Lung (tissue), 12 donors: ENCODE results near the gene HOXB5. TPM values are rescaled to one million over a fixed set of nuclear protein-coding genes. Genes with fewer than 3 reads are reported as not detected.

Experiments used
- ATAC-seq: fragments of 200-7000 bp; cut with Tn5 transposase; one replicate; pipeline ENCODE4 v1.9.1; 2020; ENCODE audit warnings: moderate number of reproducible peaks; ENCODE audit not compliant: insufficient read depth, low FRiP score
- DNase-seq, 3 donors: peaks; one replicate each; pipeline ENCODE4 v3.0.0-alpha.2; 2013 to 2017
- H3K27ac ChIP-seq, 2 donors: one replicate each; pipeline ENCODE4 v1.5.1; 2013; ENCODE audit warnings: mild to moderate bottlenecking in 2 of 2, moderate library complexity in 2 of 2, control low read depth in 1 of 2, inconsistent platforms in 1 of 2, low read depth in 1 of 2, low read length in 1 of 2
- H3K27me3 ChIP-seq, 3 donors: one replicate each; pipeline ENCODE4 v1.5.1; 2013; ENCODE audit warnings: low read length in 2 of 3; ENCODE audit not compliant: control insufficient read depth in 3 of 3, insufficient read depth in 3 of 3
- H3K36me3 ChIP-seq, 4 donors: one replicate each; pipeline ENCODE4 v1.5.1; 2013; ENCODE audit warnings: low read length in 4 of 4, mild to moderate bottlenecking in 1 of 4, moderate library complexity in 1 of 4; ENCODE audit not compliant: control insufficient read depth in 4 of 4, insufficient read depth in 4 of 4
- H3K4me1 ChIP-seq, 5 donors: one replicate each; pipeline ENCODE4 v1.5.1; 2013; ENCODE audit warnings: low read length in 5 of 5, mild to moderate bottlenecking in 2 of 5, moderate library complexity in 1 of 5; ENCODE audit not compliant: control insufficient read depth in 5 of 5, insufficient read depth in 5 of 5
- H3K4me3 ChIP-seq: one replicate; pipeline ENCODE4 v1.5.1; 2013; ENCODE audit warnings: mild to moderate bottlenecking, control low read depth, moderate library complexity
- H3K9ac ChIP-seq, 2 donors: one replicate each; pipeline ENCODE4 v1.5.1; 2013; ENCODE audit warnings: low read length in 2 of 2, control low read depth in 1 of 2; ENCODE audit not compliant: insufficient read depth in 1 of 2
- H3K9me3 ChIP-seq, 4 donors: one replicate each; pipeline ENCODE4 v1.5.1; 2013; ENCODE audit warnings: low read length in 3 of 4, mild to moderate bottlenecking in 1 of 4, moderate library complexity in 1 of 4; ENCODE audit not compliant: control insufficient read depth in 4 of 4, insufficient read depth in 3 of 4
- WGBS, 2 donors: extraction: QIAGEN DNeasy Blood & Tissue Kit; methylation state at CpG; one replicate each; pipeline ENCODE4 v1.1.7; 2013; 5-methylcytosine and 5-hydroxymethylcytosine counted together
- polyA plus RNA-seq, 2 donors: library from polyadenylated mRNA; stranded (reverse); fragments of 200-250 nt; gene quantifications; one replicate each; pipeline ENCODE4 v1.2.1, GENCODE V29; 2013
- total RNA-seq, 2 donors: library from RNA; depleted of rRNA in 1 of 2; stranded (reverse); fragments of >200 nt in 1 of 2; gene quantifications; one replicate each; pipeline ENCODE4 v1.2.1, GENCODE V29; 2014 to 2021
- TF ChIP-seq, protein P1 (sequence below): IDR thresholded peaks from 2 replicates; pipeline ENCODE4 v1.5.1; 2012; ENCODE audit warnings: mild to moderate bottlenecking; ENCODE audit errors: control extremely low read depth, extremely low read depth
- donor health status: control.
- donor health status: control.
- donor health status: Bipolar disorder and iron deficiency.
- donor health status: healthy.
- donor health status: DM: yes; HTN: yes; CAD: no.

The HOXB5 gene
- total and polyA plus RNA-seq, 4 donors: 1.8 to 2.9 (median 2.2) TPM

GRCh38 chr17:48611681-48612455 lies 18.3 kb upstream of the HOXB5 start:
- WGBS, 2 donors: 3 to 7% methylated on average over 35 to 36 of the region's 36 CpGs
- no peak for ATAC-seq
- Histone ChIP-seq H3K27me3 (peaks cover 7 to 77% (median 53%) of the 10 kb centered on the region in 3 donors), H3K27ac (no peak overlapping the region), H3K9me3 (peaks cover 0 to 2% (median 0%) of the 10 kb centered on the region in 4 donors), H3K4me3 (no peak overlapping the region), H3K9ac (no peak overlapping the region), H3K36me3 (peaks cover 0 to 4% (median 0%) of the 10 kb centered on the region in 4 donors), H3K4me1 (peaks cover 0 to 21% (median 4%) of the 10 kb centered on the region in 5 donors)
- TF ChIP-seq, protein P1, sequence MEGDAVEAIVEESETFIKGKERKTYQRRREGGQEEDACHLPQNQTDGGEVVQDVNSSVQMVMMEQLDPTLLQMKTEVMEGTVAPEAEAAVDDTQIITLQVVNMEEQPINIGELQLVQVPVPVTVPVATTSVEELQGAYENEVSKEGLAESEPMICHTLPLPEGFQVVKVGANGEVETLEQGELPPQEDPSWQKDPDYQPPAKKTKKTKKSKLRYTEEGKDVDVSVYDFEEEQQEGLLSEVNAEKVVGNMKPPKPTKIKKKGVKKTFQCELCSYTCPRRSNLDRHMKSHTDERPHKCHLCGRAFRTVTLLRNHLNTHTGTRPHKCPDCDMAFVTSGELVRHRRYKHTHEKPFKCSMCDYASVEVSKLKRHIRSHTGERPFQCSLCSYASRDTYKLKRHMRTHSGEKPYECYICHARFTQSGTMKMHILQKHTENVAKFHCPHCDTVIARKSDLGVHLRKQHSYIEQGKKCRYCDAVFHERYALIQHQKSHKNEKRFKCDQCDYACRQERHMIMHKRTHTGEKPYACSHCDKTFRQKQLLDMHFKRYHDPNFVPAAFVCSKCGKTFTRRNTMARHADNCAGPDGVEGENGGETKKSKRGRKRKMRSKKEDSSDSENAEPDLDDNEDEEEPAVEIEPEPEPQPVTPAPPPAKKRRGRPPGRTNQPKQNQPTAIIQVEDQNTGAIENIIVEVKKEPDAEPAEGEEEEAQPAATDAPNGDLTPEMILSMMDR: no peak
- DNase-seq: no peak

DNA sequence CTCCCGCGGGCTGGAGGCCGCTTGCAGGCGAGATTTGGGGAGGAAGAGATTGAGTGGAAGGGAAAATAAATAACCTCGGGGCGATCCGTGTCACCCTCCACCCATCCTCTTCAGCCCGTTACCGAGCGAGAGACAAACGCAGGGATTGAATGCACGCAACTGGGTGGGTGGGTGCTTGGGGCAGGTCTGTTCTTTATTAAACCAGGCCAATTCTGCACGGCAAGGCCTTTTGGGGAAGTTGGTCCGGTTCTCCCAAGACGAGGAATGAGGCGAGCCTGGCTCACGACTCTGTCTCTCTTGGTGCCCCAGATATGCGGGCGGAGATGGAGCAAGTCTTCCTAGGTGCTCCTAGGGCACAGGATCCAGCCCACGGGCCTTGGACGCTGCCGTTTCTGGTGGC lies 17.6 kb upstream of the HOXB5 start:
- Histone ChIP-seq H3K27me3 (peaks cover 3 to 77% (median 50%) of the 10 kb centered on the region in 3 donors), H3K36me3 (peaks cover 0 to 8% (median 0%) of the 10 kb centered on the region in 4 donors), H3K9me3 (peaks cover 0 to 2% (median 0%) of the 10 kb centered on the region in 4 donors), H3K9ac (peak overlapping the region in 1 of 2 donors; percentile 65), H3K4me1 (peaks cover 0 to 21% (median 4%) of the 10 kb centered on the region in 5 donors), H3K27ac (no peak overlapping the region), H3K4me3 (peak overlapping the region; percentile 10)
- WGBS, 2 donors: 2 to 5% methylated on average over 22 of the region's 22 CpGs
- peak; percentile 15 for ATAC-seq
- no peak for DNase-seq
- TF ChIP-seq, protein P1: no peak

GRCh38 chr17:48610282-48611211 lies 17.0 kb upstream of the HOXB5 start, which contains the start of gene HOXB7:
TSS of gene HOXB7 (minus strand) at chr17:48611017. CDS start at chr17:48610918, 99 bp downstream.
- peak within 1 kb of the TSS in 1 of 2 donors; percentile 88 for H3K9ac ChIP-seq
- peaks cover 0 to 8% (median 0%) of the 10 kb centered on the region in 4 donors for H3K36me3 ChIP-seq
- TF ChIP-seq, protein P1: no peak
- H3K4me3 ChIP-seq: peak within 1 kb of the TSS; percentile 43
- ATAC-seq (peak; percentile 42), DNase-seq (peak; percentile 79 to 87 (median 82))
- peaks cover 2 to 76% (median 44%) of the 10 kb centered on the region in 3 donors for H3K27me3 ChIP-seq
- 1 to 2% methylated on average over 72 to 79 of the region's 79 CpGs for WGBS, 2 donors
- H3K9me3 ChIP-seq: peaks cover 0 to 2% (median 0%) of the 10 kb centered on the region in 4 donors
- H3K27ac ChIP-seq: peak within 1 kb of the TSS in 1 of 2 donors; percentile 54
- peaks cover 0 to 21% (median 4%) of the 10 kb centered on the region in 5 donors for H3K4me1 ChIP-seq
